ENCODE measurements around the gene PLEKHA6.
A peak's percentile ranks its signal among the peaks of the same experiment; 100 is the strongest.
"Not testable (repeated sequence)": the region's sequence is repeated elsewhere in the genome, so short reads cannot be mapped to it uniquely, and the experiment has no call there.

Gene PLEKHA6

GRCh38 chr1:204334455-204334854 lies 25.3 kb downstream of the PLEKHA6 start:
- DNase-seq: no peak

DNA sequence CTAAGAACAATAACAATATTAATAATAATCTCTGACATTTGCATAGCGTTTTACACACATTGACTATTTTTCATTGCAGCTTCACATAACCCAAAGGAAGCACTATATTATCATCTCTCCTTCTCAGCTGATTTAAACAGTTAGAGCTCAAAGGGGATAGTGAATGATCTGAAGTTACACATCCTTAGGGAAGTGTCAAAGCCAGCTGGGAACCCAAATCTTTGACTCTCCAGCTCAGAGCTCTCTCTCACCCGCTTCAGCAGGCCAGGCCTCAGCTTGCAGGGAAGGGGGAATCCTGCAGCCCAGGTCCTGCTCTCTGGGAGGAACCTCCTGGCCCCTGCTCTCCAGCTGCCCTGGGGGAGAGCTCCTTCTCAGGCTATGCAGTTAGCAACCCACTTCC lies 26.3 kb downstream of the PLEKHA6 start:
- no peak for DNase-seq

DNA sequence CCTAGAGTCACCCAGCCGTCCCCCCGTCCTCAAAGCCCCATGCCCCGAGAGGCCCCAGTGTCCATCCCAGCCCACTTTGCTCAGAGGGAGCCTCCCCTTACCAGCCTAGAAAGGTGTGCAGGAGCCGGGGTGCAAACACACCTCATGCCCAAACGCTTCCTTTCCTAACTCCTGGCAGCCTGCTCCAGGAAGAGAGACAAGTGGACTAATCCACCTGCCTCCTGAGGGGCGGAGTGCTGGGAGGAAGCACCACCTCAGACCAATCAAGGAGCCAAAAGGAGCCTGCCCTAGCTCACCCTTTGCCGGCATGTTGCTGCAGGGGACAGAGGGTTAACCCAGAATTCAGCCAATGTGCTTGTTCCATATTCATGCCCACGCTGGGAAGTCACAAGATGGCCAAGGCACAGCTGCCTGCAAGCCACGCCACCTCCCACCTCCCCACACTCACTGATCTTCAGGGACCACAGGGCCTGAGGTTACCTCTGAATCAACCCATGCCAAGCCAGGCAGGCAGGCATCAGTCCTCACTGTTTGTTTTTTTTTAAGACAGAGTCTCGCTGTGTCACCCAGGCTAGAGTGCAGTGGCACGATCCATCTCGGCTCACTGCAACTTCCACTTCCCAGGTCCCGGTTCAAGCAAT lies 27.8 kb downstream of the PLEKHA6 start:
- DNase-seq: no peak

DNA sequence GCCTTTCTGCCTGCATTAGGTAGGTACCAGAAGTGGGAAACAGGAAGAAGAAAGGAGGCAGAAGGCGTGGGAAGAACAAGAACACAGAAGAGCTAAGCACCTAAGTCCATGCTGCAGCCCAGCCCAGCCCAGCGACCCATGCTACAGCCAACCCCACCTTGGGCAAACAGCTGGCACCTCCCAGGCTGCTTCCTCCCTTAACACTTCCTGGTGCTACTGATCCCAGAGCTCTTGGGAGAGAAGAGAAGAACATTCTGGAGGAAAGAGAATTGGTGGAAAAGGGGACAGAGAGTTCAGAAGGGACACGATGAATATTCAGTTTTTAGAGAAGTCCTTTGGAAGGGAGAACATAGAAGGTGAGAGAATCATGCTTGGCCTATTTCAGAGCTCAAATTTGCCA lies 28.5 kb downstream of the PLEKHA6 start:
- DNase-seq: no peak

DNA sequence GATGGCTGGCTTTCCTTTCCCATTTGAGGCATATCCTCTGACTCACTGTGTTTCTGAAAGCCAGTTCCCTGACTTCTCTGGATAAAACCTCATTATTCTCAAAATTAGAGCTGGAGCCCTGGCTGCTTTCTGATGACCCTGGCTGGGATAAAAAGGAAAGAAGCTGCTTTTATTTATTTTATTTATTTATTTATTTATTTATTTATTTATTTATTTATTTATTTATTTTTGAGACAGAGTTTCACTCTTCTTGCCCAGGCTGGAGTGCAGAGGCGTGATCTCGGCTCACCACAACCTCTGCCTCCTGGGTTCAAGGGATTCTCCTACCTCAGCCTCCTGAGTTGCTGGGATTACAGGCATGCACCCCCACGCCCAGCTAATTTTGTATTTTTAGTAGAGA lies 31.9 kb downstream of the PLEKHA6 start:
- DNase-seq: not testable (repeated sequence)

DNA sequence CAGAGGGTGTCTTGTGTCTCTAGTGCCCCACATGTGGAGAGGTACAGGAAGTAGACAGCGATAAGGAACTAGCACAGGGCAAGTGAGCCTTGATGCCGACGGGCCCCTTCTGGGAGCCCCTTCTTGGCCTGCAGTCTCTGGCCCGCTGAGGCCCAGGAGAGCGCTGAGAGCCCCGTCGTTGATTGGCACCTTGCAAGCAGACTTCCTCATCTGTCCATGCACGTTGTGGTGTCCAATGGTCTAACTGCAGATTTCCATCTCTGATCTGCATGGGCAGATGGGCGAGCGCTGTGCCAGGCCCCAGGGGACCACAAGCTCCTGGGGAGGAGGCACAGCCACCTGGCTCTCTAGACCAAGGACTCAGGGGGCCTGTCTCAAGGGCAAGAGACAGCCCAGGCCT lies 32.4 kb downstream of the PLEKHA6 start:
- no peak for DNase-seq

DNA sequence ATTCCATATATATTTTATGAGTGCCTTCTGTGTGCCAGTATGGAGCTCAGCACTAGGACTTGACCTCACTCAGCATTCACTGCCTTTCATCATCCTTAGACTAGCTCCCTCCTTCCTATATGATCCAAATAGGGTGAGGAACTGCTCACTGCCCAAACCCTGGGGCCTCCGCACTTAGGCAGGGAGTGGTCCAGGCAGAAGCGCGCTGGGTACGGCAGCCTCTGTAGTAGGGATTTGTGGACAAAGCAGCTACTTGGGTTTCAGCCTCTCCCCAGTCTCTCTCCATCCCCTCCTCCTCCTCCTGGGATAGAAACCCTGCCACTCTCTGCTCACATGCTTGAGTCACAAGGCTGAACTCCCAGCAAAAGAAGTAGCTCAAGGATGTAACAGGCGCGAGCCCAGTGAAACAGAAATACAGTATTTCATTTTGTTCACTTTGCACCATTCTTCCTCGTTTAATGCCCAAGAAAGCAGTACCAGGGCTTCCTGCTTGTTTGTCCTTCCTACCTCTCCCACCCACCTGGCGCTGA lies 32.9 kb downstream of the PLEKHA6 start:
- DNase-seq: no peak

- no peak for DNase-seq
Measured at GRCh38 chr1:204325944-204326343, 33.8 kb downstream of the PLEKHA6 start.

DNA sequence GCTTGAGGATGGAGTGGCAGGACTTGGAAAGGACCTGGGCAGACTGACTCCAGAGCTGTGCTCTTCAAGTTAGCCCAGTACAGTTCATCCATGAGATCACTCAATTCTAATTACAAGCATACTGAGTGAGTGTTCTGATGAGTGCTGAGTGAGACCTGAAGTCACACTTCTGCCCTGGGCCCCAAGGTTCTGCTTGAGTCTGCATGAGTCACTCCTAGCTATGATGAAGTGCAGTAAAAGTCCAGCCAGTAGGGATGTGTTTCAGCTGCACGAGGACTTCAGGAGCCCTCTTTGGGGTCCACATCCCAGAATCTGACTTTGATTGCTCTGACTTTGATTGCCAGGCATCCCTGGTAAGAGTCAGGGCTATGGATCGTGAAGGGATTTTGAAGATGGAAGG lies 35.8 kb downstream of the PLEKHA6 start:
- DNase-seq: peak; percentile 7

GRCh38 chr1:204322339-204322868 lies 37.3 kb downstream of the PLEKHA6 start:
- DNase-seq: no peak

- DNase-seq: no peak
Measured at GRCh38 chr1:204321665-204322064, 38.1 kb downstream of the PLEKHA6 start.

DNA sequence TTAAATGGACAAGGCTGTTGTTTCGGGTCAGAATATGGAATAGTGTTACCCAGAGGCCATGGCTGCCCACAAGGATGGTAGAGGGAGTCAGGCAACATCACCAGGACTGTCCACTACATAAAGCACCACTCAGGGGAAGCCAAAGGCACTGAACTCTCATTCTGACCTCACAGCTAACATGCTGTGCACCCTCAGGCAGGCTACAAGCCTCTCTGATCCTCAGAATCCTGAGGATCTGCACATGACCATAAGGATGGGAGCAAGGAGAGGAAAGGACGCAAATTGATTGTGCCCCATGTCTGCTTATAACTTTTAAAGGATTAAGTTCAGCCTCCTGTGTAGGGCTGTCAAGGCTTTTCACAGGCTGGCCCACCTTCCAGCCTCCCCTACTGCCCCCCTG lies 38.7 kb downstream of the PLEKHA6 start:
- no peak for DNase-seq

- no peak for DNase-seq
Measured at GRCh38 chr1:204320382-204320804, 39.3 kb downstream of the PLEKHA6 start.

DNA sequence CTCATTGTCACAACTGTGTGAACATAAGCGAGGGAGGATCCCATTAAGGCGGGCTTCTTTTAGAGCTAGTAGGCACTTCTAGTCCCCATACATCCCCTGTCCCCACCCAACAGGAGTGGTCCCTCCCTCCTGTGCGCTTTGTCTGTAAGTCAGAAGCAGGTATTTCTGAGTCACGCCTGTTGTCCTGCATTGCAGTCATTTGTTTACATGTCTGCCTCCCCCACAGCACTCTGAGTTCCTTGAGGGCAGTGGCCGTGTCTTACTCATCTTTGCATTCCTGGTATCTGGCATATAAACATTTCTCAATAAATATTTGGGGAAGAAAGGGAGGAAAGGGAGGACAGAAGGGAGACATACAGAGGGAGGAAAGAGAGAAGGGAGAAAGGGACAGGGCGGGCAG lies 40.3 kb downstream of the PLEKHA6 start:
- DNase-seq: no peak

GRCh38 chr1:204319027-204319426 lies 40.7 kb downstream of the PLEKHA6 start:
- no peak for DNase-seq

GRCh38 chr1:204318324-204318723 lies 41.4 kb downstream of the PLEKHA6 start:
- no peak for DNase-seq

DNA sequence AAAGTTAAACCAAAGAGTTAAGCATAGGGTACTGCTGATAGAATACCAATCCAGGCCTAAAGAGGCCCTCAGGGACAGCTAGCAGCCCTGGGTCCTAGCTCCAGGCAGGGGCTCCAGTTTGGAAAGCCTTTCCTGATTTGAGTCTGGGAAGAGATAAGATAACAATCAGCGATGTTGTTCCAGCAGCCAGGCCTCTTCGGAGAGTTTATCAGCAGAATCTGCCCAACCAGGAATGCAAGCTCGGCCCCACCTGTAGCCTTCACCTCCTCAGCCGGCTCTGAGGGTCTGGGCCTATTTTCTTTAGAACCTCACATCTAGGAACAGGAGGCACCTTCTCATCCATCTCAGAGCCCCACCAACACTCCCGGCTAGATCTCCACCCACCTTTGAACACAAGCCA lies 42.6 kb downstream of the PLEKHA6 start:
- no peak for DNase-seq

GRCh38 chr1:204316164-204316563 lies 43.6 kb downstream of the PLEKHA6 start:
- DNase-seq: no peak

DNA sequence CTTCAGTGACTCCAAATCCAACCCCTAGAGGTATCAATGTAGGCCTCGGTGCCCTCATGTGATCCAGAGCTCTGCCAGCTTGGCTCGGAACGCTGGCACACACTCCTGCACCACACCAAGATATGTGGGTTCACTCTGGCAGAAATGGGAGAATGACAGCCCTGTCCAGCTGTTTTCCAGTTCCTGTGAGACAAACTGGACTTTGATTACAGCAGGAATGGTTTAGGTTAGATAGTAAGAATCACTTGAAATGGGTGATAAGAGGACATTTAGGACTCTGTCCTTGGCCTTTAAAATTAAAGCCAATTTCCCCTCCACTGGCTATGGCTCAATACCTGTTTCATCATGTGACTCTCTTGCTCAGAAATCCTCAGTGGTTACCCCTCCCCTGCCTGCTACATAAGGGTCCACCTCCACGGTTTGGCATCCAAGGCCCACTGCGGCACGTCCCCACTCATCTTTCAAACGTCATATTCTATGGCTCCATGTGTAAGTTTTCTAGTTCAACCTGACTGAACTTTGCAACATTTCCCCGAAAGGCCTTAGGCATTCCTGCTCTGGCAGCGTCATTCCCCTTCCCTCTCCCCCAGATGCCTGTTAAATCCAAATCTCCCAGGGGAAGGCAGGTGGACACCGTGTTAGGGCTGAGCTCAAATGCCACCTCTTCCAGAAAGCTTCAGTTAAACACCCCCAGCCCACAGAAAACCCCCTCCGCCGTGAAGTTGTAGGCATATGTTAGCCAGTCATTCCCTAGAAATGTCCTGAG lies 44.7 kb downstream of the PLEKHA6 start:
- DNase-seq: no peak

DNA sequence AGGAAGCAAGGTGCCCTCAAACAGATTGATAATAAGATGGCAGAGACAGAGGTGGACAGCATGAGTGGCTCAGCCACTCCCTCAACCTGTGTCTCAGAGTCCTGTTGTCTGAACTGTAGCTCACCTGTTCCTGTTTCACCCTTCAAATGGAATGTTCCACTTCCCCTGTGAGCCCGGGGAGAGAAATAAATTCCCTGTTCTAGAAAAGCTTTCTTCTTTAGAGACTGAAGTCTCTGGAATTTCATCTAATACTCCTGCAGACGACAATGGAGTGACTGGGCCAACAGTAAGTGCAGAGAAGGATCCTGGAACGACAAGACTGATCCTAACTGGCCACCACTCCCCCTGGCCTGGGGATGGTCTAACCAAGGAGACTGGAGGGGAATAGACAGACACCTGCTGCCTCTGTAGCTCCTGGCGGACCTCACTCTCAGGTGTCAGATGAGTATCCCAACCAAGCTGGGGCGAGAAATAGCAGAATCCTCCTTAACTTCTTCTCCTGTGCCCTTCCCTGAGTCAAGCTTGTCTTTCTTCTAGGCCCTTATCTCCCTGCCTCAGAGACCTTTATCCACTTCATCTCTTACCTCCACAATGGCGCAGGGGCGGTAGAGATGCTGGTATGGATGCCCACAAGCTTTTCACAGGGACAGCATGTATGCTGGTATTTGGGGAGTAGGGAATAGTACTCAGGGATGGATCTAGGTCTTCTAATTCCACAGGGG lies 45.4 kb downstream of the PLEKHA6 start:
- DNase-seq: no peak

GRCh38 chr1:204313675-204314074 lies 46.1 kb downstream of the PLEKHA6 start:
- DNase-seq: no peak

GRCh38 chr1:204310970-204311369 lies 48.8 kb downstream of the PLEKHA6 start:
- not testable (repeated sequence) for DNase-seq

DNA sequence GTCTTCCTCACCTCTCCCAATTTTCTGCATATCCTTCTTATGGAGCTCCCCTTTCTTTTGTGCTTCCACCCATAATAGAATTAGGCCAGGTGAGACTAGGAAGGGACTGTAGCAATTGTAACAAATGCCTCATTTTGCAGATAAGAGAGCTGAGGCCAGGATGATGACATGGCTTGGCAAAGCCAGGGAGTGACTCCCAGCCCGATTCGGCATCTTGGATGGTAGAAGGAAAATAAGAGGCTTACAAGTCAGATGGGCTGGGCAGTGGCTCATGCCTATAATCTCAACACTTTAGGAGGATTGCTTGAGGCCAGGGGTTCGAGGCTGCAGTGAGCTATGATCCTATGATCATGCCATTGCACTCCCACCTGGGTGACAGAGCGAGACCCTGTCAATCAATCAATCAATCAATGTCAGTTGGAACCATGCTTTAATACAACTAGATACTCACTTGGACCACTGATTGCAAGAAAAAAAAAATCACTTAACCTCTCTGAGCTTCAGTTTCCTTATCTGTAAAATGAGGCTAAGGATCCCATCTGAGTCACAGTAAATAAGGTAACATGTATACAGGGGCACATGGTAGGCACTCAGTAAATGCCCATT lies 51.6 kb downstream of the PLEKHA6 start:
- no peak for DNase-seq
